HL-60 (cell line): ENCODE results near the gene GSC.
"Not testable (repeated sequence)": the region's sequence is repeated elsewhere in the genome, so short reads cannot be mapped to it uniquely, and the experiment has no call there.

Experiments used
- DNase-seq, 2 experiments: peaks; one replicate each; pipeline ENCODE4 v3.0.0-alpha.2; 2010 to 2020; ENCODE audit warnings: low read depth in 1 of 2, low spot score in 1 of 2
- H3K27ac ChIP-seq: fragments of 250-450 bp; sonication (Bioruptor Pico); replicated peaks from 2 replicates; pipeline ENCODE4 v1.5.1; 2020; ENCODE audit warnings: mild to moderate bottlenecking, moderate library complexity
- H3K27me3 ChIP-seq: fragments of 250-450 bp; sonication (Bioruptor Pico); 2 replicates; pipeline ENCODE4 v1.5.1; 2021; ENCODE audit warnings: mild to moderate bottlenecking, moderate library complexity; ENCODE audit not compliant: insufficient read depth, poor library complexity, severe bottlenecking
- H3K4me3 ChIP-seq: replicated peaks from 2 replicates; pipeline ENCODE4 v1.5.1; 2011; ENCODE audit warnings: mild to moderate bottlenecking, control low read depth, low read length; ENCODE audit not compliant: insufficient read depth
- CTCF ChIP-seq: IDR thresholded peaks from one replicate; pipeline ENCODE4 v1.5.1; 2011; ENCODE audit warnings: low read length, control low read depth, inconsistent platforms; ENCODE audit not compliant: insufficient read depth
- GABPA ChIP-seq: IDR thresholded peaks from 2 replicates; pipeline ENCODE4 v1.6.1; 2012; ENCODE audit warnings: low read depth
- POLR2AphosphoS5 ChIP-seq: IDR thresholded peaks from 2 replicates; pipeline ENCODE4 v1.6.1; 2012; ENCODE audit warnings: low read depth
- REST ChIP-seq: IDR thresholded peaks from 2 replicates; pipeline ENCODE4 v1.6.1; 2012; ENCODE audit warnings: low read depth; ENCODE audit not compliant: insufficient replicate concordance
- SPI1 ChIP-seq: IDR thresholded peaks from 2 replicates; pipeline ENCODE4 v1.6.1; 2012; ENCODE audit warnings: low read depth, mild to moderate bottlenecking, borderline replicate concordance

The GSC gene

GRCh38 chr14:94801225-94801624 is 31.3 kb upstream of the GSC start:
- H3K27me3 ChIP-seq, result no peaks in the 10 kb centered on the region

GRCh38 chr14:94800764-94801163 is 30.9 kb upstream of the GSC start:
- not testable (repeated sequence) for H3K27ac ChIP-seq, H3K4me3 ChIP-seq, DNase-seq, H3K27me3 ChIP-seq

More at GRCh38 chr14:94801225-94801624, 31.3 kb upstream of the GSC start:
- H3K4me3 ChIP-seq, result no peak overlapping the region
- H3K27ac ChIP-seq, result no peak overlapping the region
- no peak for DNase-seq
- TF ChIP-seq REST, result no peak

GRCh38 chr14:94797887-94798286 is 28.0 kb upstream of the GSC start:
- H3K4me3 ChIP-seq, result no peak overlapping the region
- TF ChIP-seq SPI1, result peak; percentile 30; the same call in 1 of the 2 replicates
- no peak for TF ChIP-seq REST
- no peaks in the 10 kb centered on the region for H3K27me3 ChIP-seq
- DNase-seq, result no peak
- no peak overlapping the region for H3K27ac ChIP-seq

GRCh38 chr14:94796278-94796677 is 26.4 kb upstream of the GSC start:
- no peak overlapping the region for H3K27ac ChIP-seq
- no peaks in the 10 kb centered on the region for H3K27me3 ChIP-seq
- DNase-seq, result no peak
- H3K4me3 ChIP-seq, result no peak overlapping the region
- TF ChIP-seq SPI1, result no peak
- no peak for TF ChIP-seq POLR2AphosphoS5
- no peak for TF ChIP-seq REST
- TF ChIP-seq CTCF, result no peak
- no peak for TF ChIP-seq GABPA

GRCh38 chr14:94795372-94795771 is 25.5 kb upstream of the GSC start:
- Histone ChIP-seq H3K4me3 (no peak overlapping the region), H3K27me3 (no peaks in the 10 kb centered on the region), H3K27ac (no peak overlapping the region)
- no peak for DNase-seq
- TF ChIP-seq CTCF (no peak), SPI1 (no peak), GABPA (no peak), POLR2AphosphoS5 (no peak), REST (no peak)
